K562 (cell line): ENCODE measurements around the gene CLEC19A. TPM values are rescaled to one million over a fixed set of nuclear protein-coding genes. Genes with fewer than 3 reads are reported as not detected.

ENCODE experiments used
- ATAC-seq: fragments of 200-7000 bp; cut with Tn5 transposase; 3 replicates; pipeline ENCODE4 v1.9.1; 2020; ENCODE audit warnings: moderate library complexity
- BruUV-seq: library from RNA; stranded (reverse); fragments of 400-500 nt; replicated peaks from 2 replicates; lab custom pipeline; 2021; lab: Mats Ljungman, UMichigan
- CTCF ChIA-PET: fragments of 300-600 bp; formaldehyde crosslinking; extraction: SDS; loops from one replicate; lab custom pipeline; 2021; ENCODE audit warnings: low intra/inter-chr PET ratio; lab: Yijun Ruan, JAX
- POLR2A ChIA-PET: fragments of 300-600, 350-650 bp; sonication (Branson Sonifier 250); formaldehyde crosslinking; extraction: SDS; loops from one replicate; lab custom pipeline; 2021; ENCODE audit warnings: antibody characterized with exemption, inconsistent platforms; lab: Yijun Ruan, JAX
- DNase-seq, 4 experiments: peaks; one replicate each; pipeline versions ENCODE4 v3.0.0 to v3.0.0-alpha.2; 2011 to 2018; ENCODE audit warnings: low spot score in 3 of 4, mixed read lengths in 3 of 4; ENCODE audit errors: extremely low read depth in 1 of 4
- FAIRE-seq: peaks from 2 replicates; lab custom pipeline; 2011; peaks lifted over from hg19 to GRCh38; lab: Jason Lieb, UNC
- H2AFZ ChIP-seq: 2 replicates; pipeline ENCODE4 v1.6.0; 2011; ENCODE audit warnings: low read depth, low read length, control low read depth, inconsistent platforms
- H3K27ac ChIP-seq: fragments of 200-600 bp; 3 replicates; pipeline ENCODE4 v1.8.0; 2011; ENCODE audit warnings: low read depth, mild to moderate bottlenecking, control low read depth, inconsistent platforms, low read length, moderate library complexity, mixed read lengths; ENCODE audit errors: extremely low read depth
- H3K27me3 ChIP-seq, 2 experiments: fragments of 300-600 bp in 1 of 2; 2 replicates in 1 of 2; 3 replicates in 1 of 2; pipeline versions ENCODE4 v1.6.0 to v1.8.0; 2011; ENCODE audit warnings: inconsistent platforms in 2 of 2, low read length in 2 of 2, mild to moderate bottlenecking in 1 of 2, mixed read lengths in 1 of 2, moderate library complexity in 1 of 2; ENCODE audit not compliant: control insufficient read depth in 2 of 2, insufficient read depth in 2 of 2
- H3K36me3 ChIP-seq: fragments of 300-600 bp; 3 replicates; pipeline ENCODE4 v1.8.0; 2011; ENCODE audit warnings: mild to moderate bottlenecking, low read length, inconsistent platforms; ENCODE audit not compliant: control insufficient read depth, insufficient read depth
- H3K4me1 ChIP-seq, 2 experiments: fragments of 200-600 bp in 1 of 2; replicated peaks in 1 of 2; 2 replicates in 1 of 2; 3 replicates in 1 of 2; pipeline versions ENCODE4 v1.5.1 to v1.8.0; 2011; ENCODE audit warnings: inconsistent platforms in 2 of 2, low read length in 2 of 2, mild to moderate bottlenecking in 1 of 2, mixed read lengths in 1 of 2, moderate library complexity in 1 of 2; ENCODE audit not compliant: control insufficient read depth in 2 of 2, insufficient read depth in 2 of 2
- H3K4me2 ChIP-seq: 2 replicates; pipeline ENCODE4 v1.6.1; 2011; ENCODE audit warnings: low read length, control low read depth, inconsistent platforms, mixed read lengths; ENCODE audit not compliant: insufficient read depth
- H3K4me3 ChIP-seq: fragments of 200-600 bp; sonication (generic), shearing (Covaris generic); 2 replicates; pipeline ENCODE4 v1.5.1; 2016; ENCODE audit warnings: control low read depth, inconsistent platforms
- H3K79me2 ChIP-seq: fragments of 200-600 bp; 3 replicates; pipeline ENCODE4 v1.8.0; 2011; ENCODE audit warnings: low read length, inconsistent platforms; ENCODE audit not compliant: control insufficient read depth, insufficient read depth
- H3K9ac ChIP-seq, 2 experiments: 2 replicates each; pipeline versions ENCODE4 v1.6.0 to v1.6.1; 2011; ENCODE audit warnings: low read depth in 2 of 2, low read length in 2 of 2, control low read depth in 1 of 2, inconsistent platforms in 1 of 2, mild to moderate bottlenecking in 1 of 2, mixed read lengths in 1 of 2; ENCODE audit not compliant: insufficient read depth in 1 of 2
- H3K9me1 ChIP-seq: one replicate; pipeline ENCODE4 v1.6.0; 2011; ENCODE audit warnings: inconsistent platforms, mild to moderate bottlenecking, low read length, moderate library complexity; ENCODE audit not compliant: control insufficient read depth, insufficient read depth
- H3K9me3 ChIP-seq: replicated peaks from 2 replicates; pipeline ENCODE4 v1.5.1; 2011; ENCODE audit warnings: low read depth, low read length, inconsistent platforms; ENCODE audit not compliant: control insufficient read depth, insufficient read depth
- H4K20me1 ChIP-seq: replicated peaks from 2 replicates; pipeline ENCODE4 v1.6.1; 2011; ENCODE audit warnings: low read length, inconsistent platforms, mixed read lengths; ENCODE audit not compliant: control insufficient read depth, insufficient read depth
- CBFB ChIP-seq: sonication (generic); formaldehyde crosslinking; IDR thresholded peaks from 2 replicates; pipeline ENCODE4 v1.4.0; 2020; ENCODE audit warnings: mild to moderate bottlenecking, missing genetic modification reagents
- KLF10 ChIP-seq: fragments of 250-450 bp; sonication (Bioruptor Pico); IDR thresholded peaks from 2 replicates; pipeline ENCODE4 v1.6.1; 2021; ENCODE audit warnings: matching md5 sums
- MCM3 ChIP-seq: fragments of 450-650 bp; IDR thresholded peaks from 2 replicates; pipeline ENCODE4 v1.6.1; 2016
- NR3C1 ChIP-seq: sonication (generic); formaldehyde crosslinking; IDR thresholded peaks from 2 replicates; pipeline ENCODE4 v1.8.1; 2022; ENCODE audit warnings: missing genetic modification reagents
- PHF21A ChIP-seq: fragments of 450-650 bp; IDR thresholded peaks from 2 replicates; pipeline ENCODE4 v1.6.1; 2017; ENCODE audit warnings: low read depth, borderline replicate concordance
- PRPF4 ChIP-seq: fragments of 200-400 bp; formaldehyde crosslinking; IDR thresholded peaks from one replicate; pipeline ENCODE4 v1.6.1; 2017; ENCODE audit warnings: low read length, low read depth, mild to moderate bottlenecking; ENCODE audit not compliant: insufficient read depth, poor library complexity, severe bottlenecking
- PURB ChIP-seq: sonication (generic); formaldehyde crosslinking; IDR thresholded peaks from 2 replicates; pipeline ENCODE4 v1.9.0; 2021; ENCODE audit warnings: low read depth, mild to moderate bottlenecking, missing genetic modification reagents
- RBM22 ChIP-seq: fragments of 200-400 bp; formaldehyde crosslinking; IDR thresholded peaks from 2 replicates; pipeline ENCODE4 v1.6.1; 2018; ENCODE audit warnings: low read length, low read depth; ENCODE audit not compliant: poor library complexity, severe bottlenecking
- SRSF1 ChIP-seq: fragments of 200-400 bp; formaldehyde crosslinking; IDR thresholded peaks from 2 replicates; pipeline ENCODE4 v1.6.1; 2017; ENCODE audit warnings: mild to moderate bottlenecking, low read depth, low read length, moderate library complexity
- TARDBP ChIP-seq: fragments of 450-650 bp; IDR thresholded peaks from 2 replicates; pipeline ENCODE4 v1.6.1; 2016
- WGBS: fragments of 100-300 bp; shearing (Covaris generic); methylation state at CpG from one replicate; pipeline ENCODE4 v1.1.6; 2016; ENCODE audit warnings: low coverage, mixed read lengths; ENCODE audit not compliant: insufficient coverage; ENCODE audit errors: missing lambda C conversion rate; 5-methylcytosine and 5-hydroxymethylcytosine counted together
- in situ Hi-C: fragments of 300-500 bp; cut with MboI; formaldehyde crosslinking; loops from 4 replicates; pipeline ENCODE4 v1.15.0; 2018; ENCODE audit warnings: inconsistent platforms, mixed read lengths
- intact Hi-C: fragments of 100-400 bp; cut with micrococcal nuclease; formaldehyde crosslinking; loops from 2 replicates; pipeline ENCODE4 v1.14.2; 2022
- polyA plus RNA-seq, 8 experiments: library from polyadenylated mRNA; depleted of rRNA in 4 of 8; stranded (reverse) in 5 of 8; unstranded in 3 of 8; fragments of >200 nt; fragmentation: Nextera tagmentation in 2 of 8; fragmentation: Illumina TruSeq in 1 of 8; extraction: Ambion mirVana in 2 of 8; extraction: Trizol in 1 of 8; gene quantifications; 2 replicates each; pipeline versions ENCODE4 v1.2.1 to v1.2.3, GENCODE V29; 2011 to 2014; ENCODE audit warnings: inconsistent platforms in 1 of 8, missing spikeins in 1 of 8
- total RNA-seq, 7 experiments: library from RNA; depleted of rRNA in 6 of 7; stranded (reverse); fragments of >200 nt in 6 of 7; fragmentation: Illumina TruSeq in 2 of 7; extraction: Trizol in 2 of 7; gene quantifications; 2 replicates each; pipeline versions ENCODE4 v1.2.1 to v1.2.3, GENCODE V29; 2011 to 2021; ENCODE audit warnings: low replicate concordance in 1 of 7
- TF ChIP-seq, protein P1 (sequence below): fragments of 450-650 bp; conservative IDR thresholded peaks from 2 replicates; pipeline ENCODE4 v1.6.1; 2016; ENCODE audit warnings: missing genetic modification characterization, low read depth, mild to moderate bottlenecking, missing compliant biosample characterization, moderate library complexity
- TF ChIP-seq, protein P2 (sequence below): IDR thresholded peaks from 3 replicates; pipeline ENCODE4 v1.6.1; 2011; ENCODE audit warnings: borderline replicate concordance, mild to moderate bottlenecking; ENCODE audit not compliant: insufficient read length, insufficient read depth
- TF ChIP-seq, protein P3 (sequence below): fragments of 450-650 bp; IDR thresholded peaks from 2 replicates; pipeline ENCODE4 v1.6.1; 2016; ENCODE audit warnings: missing biosample characterization, missing genetic modification characterization

CLEC19A gene
- total and polyA plus RNA-seq, 9 of the 15 experiments (the other 6 are each of a cell fraction or from before 2014, with no cell fraction given) = not detected

DNA sequence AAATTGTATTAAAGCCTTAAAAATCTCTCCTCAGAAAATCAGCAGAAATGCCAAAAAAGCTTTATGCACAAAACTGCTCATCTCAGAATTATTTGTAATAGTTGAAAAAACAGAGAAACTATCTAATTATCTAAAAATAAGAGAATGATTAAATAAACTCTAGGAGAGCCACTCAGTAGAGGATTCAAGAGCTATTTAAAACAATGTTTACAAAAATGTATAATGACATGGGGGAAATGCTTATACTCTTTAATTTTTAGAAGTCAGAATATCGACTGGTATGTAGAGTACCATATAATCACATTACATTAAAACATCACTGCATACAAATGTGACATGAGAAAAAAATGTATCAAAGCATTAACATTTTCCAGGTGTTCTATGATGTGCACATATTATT is 11.9 kb downstream of the CLEC19A start:
- no peak for FAIRE-seq
- Histone ChIP-seq H3K4me3 (no peak overlapping the region), H3K9me3 (no peaks in the 10 kb centered on the region), H3K36me3 (no peaks in the 10 kb centered on the region), H4K20me1 (0 out of 2 replicates have a peak, but pooled peaks cover 3% of the 10 kb centered on the region)
- WGBS = 0% methylated on average over 1 of the region's 1 CpG
- no peak for DNase-seq
- in situ Hi-C loops = no loop called here
- TF ChIP-seq RBM22 = no peak
- no peak for TF ChIP-seq MCM3
- no peak for TF ChIP-seq NR3C1 (CRISPR knock-in tag)
- TF ChIP-seq, protein P1, sequence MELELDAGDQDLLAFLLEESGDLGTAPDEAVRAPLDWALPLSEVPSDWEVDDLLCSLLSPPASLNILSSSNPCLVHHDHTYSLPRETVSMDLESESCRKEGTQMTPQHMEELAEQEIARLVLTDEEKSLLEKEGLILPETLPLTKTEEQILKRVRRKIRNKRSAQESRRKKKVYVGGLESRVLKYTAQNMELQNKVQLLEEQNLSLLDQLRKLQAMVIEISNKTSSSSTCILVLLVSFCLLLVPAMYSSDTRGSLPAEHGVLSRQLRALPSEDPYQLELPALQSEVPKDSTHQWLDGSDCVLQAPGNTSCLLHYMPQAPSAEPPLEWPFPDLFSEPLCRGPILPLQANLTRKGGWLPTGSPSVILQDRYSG (tag) = no peak
- no peak for TF ChIP-seq TARDBP
- no peak for TF ChIP-seq PHF21A
- no peak for TF ChIP-seq PRPF4
- TF ChIP-seq, protein P2, sequence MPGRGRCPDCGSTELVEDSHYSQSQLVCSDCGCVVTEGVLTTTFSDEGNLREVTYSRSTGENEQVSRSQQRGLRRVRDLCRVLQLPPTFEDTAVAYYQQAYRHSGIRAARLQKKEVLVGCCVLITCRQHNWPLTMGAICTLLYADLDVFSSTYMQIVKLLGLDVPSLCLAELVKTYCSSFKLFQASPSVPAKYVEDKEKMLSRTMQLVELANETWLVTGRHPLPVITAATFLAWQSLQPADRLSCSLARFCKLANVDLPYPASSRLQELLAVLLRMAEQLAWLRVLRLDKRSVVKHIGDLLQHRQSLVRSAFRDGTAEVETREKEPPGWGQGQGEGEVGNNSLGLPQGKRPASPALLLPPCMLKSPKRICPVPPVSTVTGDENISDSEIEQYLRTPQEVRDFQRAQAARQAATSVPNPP = no peak
- TF ChIP-seq, protein P3, sequence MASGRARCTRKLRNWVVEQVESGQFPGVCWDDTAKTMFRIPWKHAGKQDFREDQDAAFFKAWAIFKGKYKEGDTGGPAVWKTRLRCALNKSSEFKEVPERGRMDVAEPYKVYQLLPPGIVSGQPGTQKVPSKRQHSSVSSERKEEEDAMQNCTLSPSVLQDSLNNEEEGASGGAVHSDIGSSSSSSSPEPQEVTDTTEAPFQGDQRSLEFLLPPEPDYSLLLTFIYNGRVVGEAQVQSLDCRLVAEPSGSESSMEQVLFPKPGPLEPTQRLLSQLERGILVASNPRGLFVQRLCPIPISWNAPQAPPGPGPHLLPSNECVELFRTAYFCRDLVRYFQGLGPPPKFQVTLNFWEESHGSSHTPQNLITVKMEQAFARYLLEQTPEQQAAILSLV = no peak
- no peak for TF ChIP-seq SRSF1
- TF ChIP-seq PURB (CRISPR knock-in tag) = no peak
- no peak for TF ChIP-seq CBFB (CRISPR knock-in tag)
- no peak for TF ChIP-seq KLF10 (CRISPR knock-in tag)
- TF ChIP-seq, all 486 proteins: peak for 0
- no peak for ATAC-seq
- H3K4me2 ChIP-seq = no peak overlapping the region
- ChIA-PET CTCF (no interaction called here), POLR2A (no interaction called here)
- BruUV-seq = no TSS peak
- peaks cover 0 to 12% of the 10 kb centered on the region in 2 experiments; a peak in 4 of 5 replicates for H3K27me3 ChIP-seq
- no peaks in the 10 kb centered on the region for H3K79me2 ChIP-seq
- no peaks in the 10 kb centered on the region for H3K4me1 ChIP-seq
- intact Hi-C loops = no loop called here
- no peaks in the 10 kb centered on the region for H3K9me1 ChIP-seq
- H3K27ac ChIP-seq = no peak overlapping the region
- no peak overlapping the region for H3K9ac ChIP-seq
- no peak overlapping the region for H2AFZ ChIP-seq
